SK-N-SH (cell line): ENCODE measurements around the gene KRTAP6-1. TPM values are rescaled to one million over a fixed set of nuclear protein-coding genes. Genes with fewer than 3 reads are reported as not detected.

Experiments
- CTCF ChIA-PET: fragments of 300-600, 350-600 bp; formaldehyde crosslinking; extraction: SDS; loops from one replicate; lab custom pipeline; 2021; lab: Yijun Ruan, JAX
- POLR2A ChIA-PET: fragments of 350-600 bp; sonication (Branson Sonifier 250); formaldehyde crosslinking; extraction: SDS; loops from one replicate; lab custom pipeline; 2020; ENCODE audit warnings: antibody characterized with exemption, inconsistent platforms; lab: Yijun Ruan, JAX
- DNase-seq: peaks from one replicate; pipeline ENCODE4 v3.0.0; 2012
- H2AFZ ChIP-seq: fragments of 200-600 bp; sonication (generic); 2 replicates; pipeline ENCODE4 v1.8.1; 2016; ENCODE audit warnings: antibody characterized with exemption, mild to moderate bottlenecking, low read depth
- H3F3A ChIP-seq: fragments of 200-600 bp; sonication (generic); replicated peaks from 2 replicates; pipeline ENCODE3; 2016; ENCODE audit warnings: antibody characterized with exemption, mild to moderate bottlenecking; ENCODE audit not compliant: insufficient read depth
- H3K27ac ChIP-seq, 2 experiments: fragments of 200-500 bp in 1 of 2; fragments of 200-600 bp in 1 of 2; sonication (Bioruptor generic) in 1 of 2; sonication (generic), shearing (Covaris generic) in 1 of 2; 2 replicates each; pipeline versions ENCODE4 v1.5.1 to v1.6.1; 2014 to 2016; ENCODE audit warnings: low read depth in 2 of 2, inconsistent platforms in 1 of 2, low read length in 1 of 2, mild to moderate bottlenecking in 1 of 2, mixed read lengths in 1 of 2
- H3K27me3 ChIP-seq: fragments of 200-600 bp; sonication (generic), shearing (Covaris generic); 2 replicates; pipeline ENCODE4 v1.6.1; 2016; ENCODE audit warnings: mixed run types; ENCODE audit not compliant: insufficient read depth
- H3K36me3 ChIP-seq, 2 experiments: fragments of 200-500 bp in 1 of 2; fragments of 200-600 bp in 1 of 2; sonication (Bioruptor generic) in 1 of 2; sonication (generic) in 1 of 2; replicated peaks in 1 of 2; 2 replicates each; pipeline versions ENCODE3 to v1.5.1; 2014 to 2016; ENCODE audit warnings: low read length in 1 of 2, mild to moderate bottlenecking in 1 of 2; ENCODE audit not compliant: insufficient read depth in 2 of 2, control insufficient read depth in 1 of 2
- H3K4me1 ChIP-seq, 2 experiments: fragments of 200-500 bp in 1 of 2; fragments of 200-600 bp in 1 of 2; sonication (Bioruptor generic) in 1 of 2; sonication (generic), shearing (Covaris generic) in 1 of 2; 2 replicates each; pipeline versions ENCODE4 v1.5.1 to v1.6.1; 2014 to 2016; ENCODE audit warnings: low read depth in 1 of 2, low read length in 1 of 2, mixed run types in 1 of 2; ENCODE audit not compliant: insufficient read depth in 2 of 2, control insufficient read depth in 1 of 2
- H3K4me2 ChIP-seq: fragments of 200-600 bp; sonication (generic), shearing (Covaris generic); 2 replicates; pipeline ENCODE4 v1.6.1; 2017; ENCODE audit warnings: mixed run types
- H3K4me3 ChIP-seq, 2 experiments: fragments of 200-500 bp in 1 of 2; fragments of 200-600 bp in 1 of 2; sonication (Bioruptor generic) in 1 of 2; sonication (generic), shearing (Covaris generic) in 1 of 2; 2 replicates each; pipeline versions ENCODE4 v1.5.1 to v1.8.1; 2014 to 2016; ENCODE audit warnings: low read depth in 2 of 2, inconsistent platforms in 1 of 2, low read length in 1 of 2, mild to moderate bottlenecking in 1 of 2, mixed read lengths in 1 of 2, moderate library complexity in 1 of 2
- H3K79me2 ChIP-seq: fragments of 200-600 bp; sonication (generic); 2 replicates; pipeline ENCODE4 v1.8.1; 2017; ENCODE audit warnings: mild to moderate bottlenecking; ENCODE audit not compliant: insufficient read depth
- H3K9ac ChIP-seq: fragments of 200-600 bp; sonication (generic); 2 replicates; pipeline ENCODE4 v1.6.1; 2017; ENCODE audit warnings: mixed run types
- H3K9me2 ChIP-seq: fragments of 200-600 bp; sonication (generic); 2 replicates; pipeline ENCODE4 v1.6.1; 2017; ENCODE audit warnings: mixed run types
- H3K9me3 ChIP-seq: fragments of 200-600 bp; sonication (generic); 2 replicates; pipeline ENCODE4 v1.6.1; 2017; ENCODE audit warnings: mixed run types, mild to moderate bottlenecking, moderate library complexity
- H4K20me1 ChIP-seq: fragments of 200-600 bp; sonication (generic); 2 replicates; pipeline ENCODE4 v1.6.1; 2017; ENCODE audit warnings: mild to moderate bottlenecking, mixed run types; ENCODE audit not compliant: insufficient read depth
- CHD2 ChIP-seq: fragments of 150-350 bp; IDR thresholded peaks from 2 replicates; pipeline ENCODE4 v1.6.1; 2018; ENCODE audit warnings: low read length; ENCODE audit not compliant: partially characterized antibody
- CTCF ChIP-seq: fragments of 200-600 bp; sonication (generic); IDR thresholded peaks from 2 replicates; pipeline ENCODE4 v1.6.1; 2017; ENCODE audit warnings: antibody characterized with exemption, mild to moderate bottlenecking, moderate library complexity
- ELF1 ChIP-seq: IDR thresholded peaks from 2 replicates; pipeline ENCODE4 v1.4.0; 2012
- GATA2 ChIP-seq: sonication (generic); formaldehyde crosslinking; IDR thresholded peaks from 2 replicates; pipeline ENCODE4 v1.5.0; 2020; ENCODE audit warnings: mild to moderate bottlenecking, missing genetic modification reagents
- JUND ChIP-seq: IDR thresholded peaks from 2 replicates; pipeline ENCODE4 v1.4.0; 2012
- MAX ChIP-seq: IDR thresholded peaks from 2 replicates; pipeline ENCODE4 v1.4.0; 2012; ENCODE audit warnings: low read depth
- MEF2A ChIP-seq: IDR thresholded peaks from 2 replicates; pipeline ENCODE4 v1.4.0; 2012; ENCODE audit warnings: low read depth, borderline replicate concordance
- PBX3 ChIP-seq: IDR thresholded peaks from 2 replicates; pipeline ENCODE4; 2012
- POLR2AphosphoS5 ChIP-seq: IDR thresholded peaks from 2 replicates; pipeline ENCODE4 v1.6.1; 2012; ENCODE audit warnings: low read depth, low read length
- RAD21 ChIP-seq: IDR thresholded peaks from 2 replicates; pipeline ENCODE4 v1.6.1; 2012; ENCODE audit warnings: mild to moderate bottlenecking, low read length
- RCOR1 ChIP-seq: fragments of 150-350 bp; IDR thresholded peaks from 2 replicates; pipeline ENCODE4 v1.6.1; 2017; ENCODE audit warnings: antibody characterized with exemption, low read length
- RFX5 ChIP-seq: IDR thresholded peaks from 2 replicates; pipeline ENCODE4 v1.6.1; 2012; ENCODE audit warnings: mild to moderate bottlenecking, improper control_type of control experiment, low read length
- TAF1 ChIP-seq: IDR thresholded peaks from 2 replicates; pipeline ENCODE4 v1.6.1; 2012; ENCODE audit warnings: low read depth, mild to moderate bottlenecking, low read length, moderate library complexity, borderline replicate concordance
- TCF12 ChIP-seq: IDR thresholded peaks from 2 replicates; pipeline ENCODE4 v1.4.0; 2012
- TEAD4 ChIP-seq: IDR thresholded peaks from 2 replicates; pipeline ENCODE4 v1.4.0; 2012; ENCODE audit warnings: mild to moderate bottlenecking, borderline replicate concordance; ENCODE audit not compliant: insufficient read depth
- USF2 ChIP-seq: fragments of 150-350 bp; IDR thresholded peaks from 2 replicates; pipeline ENCODE4 v1.6.1; 2017; ENCODE audit warnings: antibody characterized with exemption, low read length, low read depth, borderline replicate concordance
- WGBS: methylation state at CpG from one replicate; pipeline ENCODE4 v1.1.6; 2017; ENCODE audit warnings: low lambda C conversion rate; 5-methylcytosine and 5-hydroxymethylcytosine counted together
- polyA plus RNA-seq, 3 experiments: library from polyadenylated mRNA; depleted of rRNA; stranded (reverse); fragments of >200 nt; gene quantifications; 2 replicates each; pipeline ENCODE4 v1.2.3, GENCODE V29; 2012

KRTAP6-1 gene
- polyA plus RNA-seq, 1 of the 3 experiments (the other 2 are of a cell fraction): not detected

GRCh38 chr21:30582870-30583269 is 30.9 kb downstream of the KRTAP6-1 start:
- Histone ChIP-seq H3K9me2 (no peaks in the 10 kb centered on the region), H3K4me2 (no peak overlapping the region), H2AFZ (no peak overlapping the region), H3K79me2 (no peaks in the 10 kb centered on the region), H3K27ac (no peak overlapping the region), H3K9me3 (no peaks in the 10 kb centered on the region), H3K27me3 (no peaks in the 10 kb centered on the region), H3K4me1 (no peaks in the 10 kb centered on the region), H3F3A (no peaks in the 10 kb centered on the region), H3K9ac (no peak overlapping the region), H3K36me3 (no peaks in the 10 kb centered on the region), H3K4me3 (no peak overlapping the region), H4K20me1 (no peaks in the 10 kb centered on the region)
- TF ChIP-seq USF2 (no peak), CTCF (no peak), JUND (no peak), GATA2 (CRISPR knock-in tag) (no peak), TAF1 (no peak)
- POLR2A ChIA-PET: no interaction called here
- DNase-seq: no peak
- 0% methylated on average over 1 of the region's 1 CpG for WGBS
- CTCF ChIA-PET: no interaction called here

- Histone ChIP-seq H3F3A (no peaks in the 10 kb centered on the region), H3K4me2 (no peak overlapping the region), H3K9me2 (no peaks in the 10 kb centered on the region), H3K36me3 (no peaks in the 10 kb centered on the region), H3K9ac (no peak overlapping the region), H3K27me3 (no peaks in the 10 kb centered on the region), H3K9me3 (no peaks in the 10 kb centered on the region), H3K27ac (no peak overlapping the region), H3K79me2 (no peaks in the 10 kb centered on the region), H2AFZ (no peak overlapping the region), H3K4me3 (no peak overlapping the region), H4K20me1 (no peaks in the 10 kb centered on the region), H3K4me1 (no peaks in the 10 kb centered on the region)
- TF ChIP-seq MAX (no peak), RCOR1 (no peak), USF2 (no peak), TCF12 (no peak), TEAD4 (no peak), CTCF (no peak), RAD21 (no peak), PBX3 (no peak), CHD2 (no peak), RFX5 (no peak), POLR2AphosphoS5 (no peak), ELF1 (no peak), MEF2A (no peak)
- 8% methylated on average over 3 of the region's 3 CpGs for WGBS
- ChIA-PET POLR2A (no interaction called here), CTCF (no interaction called here)
- DNase-seq: no peak
These were observed 33.6 kb downstream of the KRTAP6-1 start for GRCh38 chr21:30580132-30580531.
